GM21360 (cell line): ENCODE results near the gene ZMYND10.

Experiments
- ATAC-seq: cut with Tn5 transposase; IDR thresholded peaks from one replicate; pipeline ENCODE4 v1.9.1; 2021; ENCODE audit warnings: mild to moderate bottlenecking, moderate library complexity; ENCODE audit not compliant: unreplicated experiment

The ZMYND10 gene

DNA sequence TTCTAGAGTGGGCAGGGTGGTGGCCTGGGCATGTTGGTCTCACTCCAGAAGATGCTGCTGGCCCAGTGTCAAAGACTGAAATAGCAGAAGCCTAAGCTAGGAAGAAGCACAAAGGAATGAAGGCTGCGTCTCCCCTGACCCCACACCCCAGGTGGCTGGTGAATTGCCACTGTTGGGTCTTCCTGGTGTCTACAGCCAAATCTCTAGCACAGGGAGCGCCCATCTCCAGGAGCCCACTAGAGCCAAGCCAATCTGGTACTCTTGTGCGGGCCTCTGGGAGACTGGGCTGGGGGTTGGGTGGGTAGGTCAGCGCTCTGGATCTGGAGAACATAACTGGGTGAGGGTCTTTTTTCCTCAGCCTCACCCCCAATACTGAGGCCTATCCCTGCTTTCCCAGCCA is 18.4 kb downstream of the ZMYND10 start:
- no peak for ATAC-seq

DNA sequence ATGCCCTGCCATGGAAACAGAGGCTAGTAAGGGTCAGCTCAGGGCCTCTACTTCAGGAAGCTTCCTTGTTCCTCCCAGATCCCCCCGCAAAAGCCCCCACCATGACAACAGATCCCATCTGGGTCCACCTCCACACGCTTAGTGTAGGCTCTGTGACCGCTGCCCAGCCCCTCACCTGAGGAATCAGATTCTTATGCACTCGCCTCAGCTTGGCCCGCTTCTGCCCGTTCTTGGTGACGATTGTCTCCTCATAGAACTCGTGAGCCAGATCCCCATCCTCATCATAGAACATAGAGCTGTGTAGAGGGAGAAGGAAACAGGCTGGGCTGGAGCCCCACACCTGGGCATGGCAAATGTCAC is 19.4 kb downstream of the ZMYND10 start:
- no peak for ATAC-seq

DNA sequence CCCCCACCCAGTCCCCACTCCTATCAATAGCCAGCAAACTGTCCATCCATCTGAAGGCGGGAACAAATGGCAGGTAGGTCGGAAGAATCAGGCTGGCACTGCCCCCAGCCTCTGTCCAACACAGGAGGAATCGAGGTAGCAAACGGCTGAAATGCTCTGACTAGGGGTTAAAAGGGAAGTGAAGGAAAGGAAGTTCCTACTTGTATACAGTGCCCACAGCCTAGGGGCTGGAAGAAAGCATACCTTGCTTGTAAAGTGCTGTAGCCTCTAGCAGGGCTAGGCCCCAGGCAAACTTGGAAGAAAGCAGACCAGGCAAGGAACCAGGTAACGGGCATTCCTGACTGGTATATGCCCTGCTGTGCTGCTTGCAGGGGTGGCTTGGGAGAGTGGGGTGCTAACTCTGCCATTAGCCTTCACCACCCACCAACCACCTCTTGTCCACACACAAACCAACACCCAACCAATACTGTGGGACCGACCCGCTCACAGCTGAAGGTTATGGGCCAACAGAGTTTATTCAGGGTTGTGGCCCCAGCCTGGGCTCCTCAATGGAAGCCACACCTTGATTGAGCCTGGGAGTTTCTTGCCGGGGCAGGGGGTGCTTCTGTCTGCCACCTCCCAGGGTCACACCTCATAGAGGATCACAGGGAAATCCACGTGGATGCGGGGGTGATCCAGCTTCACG is 19.9 kb downstream of the ZMYND10 start:
- no peak for ATAC-seq

DNA sequence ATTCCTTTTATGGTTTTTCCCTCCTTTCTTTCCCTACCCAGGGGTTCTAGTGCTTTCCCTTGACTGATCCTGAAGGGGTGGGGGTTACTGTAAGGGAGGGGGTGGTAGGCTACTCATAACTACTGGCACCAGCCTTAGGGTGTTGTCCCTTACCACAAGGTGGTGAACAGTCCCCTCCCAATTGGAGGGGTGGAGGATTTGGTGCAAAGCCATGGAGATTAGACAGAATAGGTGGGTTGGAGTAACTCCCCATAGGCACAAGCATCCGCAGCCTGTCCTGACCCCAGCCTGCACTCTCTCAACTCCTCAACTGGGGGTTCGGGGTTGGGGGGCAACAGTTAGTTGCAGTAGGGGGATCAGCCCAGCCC is 20.4 kb downstream of the ZMYND10 start:
- no peak for ATAC-seq

DNA sequence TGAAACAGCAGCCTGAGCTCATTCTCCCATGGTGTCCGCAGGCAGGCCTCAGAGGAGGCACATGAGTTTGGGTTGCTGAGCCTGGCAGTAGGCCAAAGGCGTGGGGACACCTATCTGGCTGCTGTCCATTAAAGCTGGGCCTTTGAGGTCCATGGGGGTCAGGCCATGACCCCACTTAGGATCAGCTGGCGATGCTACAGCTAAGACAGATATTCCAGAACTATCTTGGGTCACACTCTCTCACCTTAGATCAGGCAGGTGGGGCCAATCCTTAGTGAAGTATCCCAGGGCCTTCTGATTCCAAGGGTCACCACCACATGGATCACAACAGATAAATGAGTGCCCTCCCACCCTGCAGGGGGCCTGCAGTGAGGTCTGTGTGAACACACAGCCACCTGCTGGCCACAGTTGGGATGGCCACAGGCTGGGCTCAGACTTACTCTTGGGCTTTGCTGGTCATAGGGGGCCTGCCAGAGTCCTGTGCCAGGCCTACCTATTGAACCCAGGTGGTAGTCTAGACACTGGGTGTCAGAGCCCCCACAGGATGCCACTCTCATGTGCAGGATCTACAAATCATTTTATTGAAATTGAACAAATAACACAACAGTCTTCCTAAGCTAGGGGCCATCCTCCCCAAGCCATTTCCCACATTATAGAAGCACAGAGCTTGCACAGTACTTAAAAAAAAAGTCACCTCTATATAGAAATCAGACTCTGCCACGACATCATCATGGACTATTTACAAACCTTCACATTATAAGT is 21.0 kb downstream of the ZMYND10 start:
- no peak for ATAC-seq

DNA sequence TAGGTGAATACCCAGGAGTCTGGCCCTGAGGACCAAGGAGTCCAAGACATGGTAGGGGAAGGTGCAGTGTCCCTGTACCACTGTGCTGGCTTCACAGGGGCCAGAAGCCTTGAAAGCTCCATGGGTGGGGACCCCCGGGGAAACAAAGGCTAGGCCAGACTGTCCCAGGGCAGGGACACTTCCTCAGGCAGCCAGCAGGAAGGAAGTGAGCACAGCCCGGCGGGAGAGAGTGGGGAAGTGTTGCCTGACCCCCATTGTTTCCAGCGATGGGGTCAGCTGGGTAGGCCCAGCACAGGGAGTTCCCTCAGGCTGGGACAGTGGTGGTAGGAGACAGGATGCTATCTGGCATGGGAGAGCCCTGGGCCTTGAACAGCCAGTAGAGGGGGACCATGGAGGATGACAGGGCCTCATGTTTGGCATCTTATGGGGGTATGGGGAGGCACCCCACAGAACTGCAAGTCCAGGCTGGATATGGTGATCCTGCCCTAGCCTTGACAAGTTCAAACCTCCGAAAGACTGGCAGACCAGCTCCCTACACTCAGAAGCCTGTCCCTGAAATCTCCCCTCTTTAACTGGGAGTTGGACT is 21.8 kb downstream of the ZMYND10 start:
- ATAC-seq, result no peak

DNA sequence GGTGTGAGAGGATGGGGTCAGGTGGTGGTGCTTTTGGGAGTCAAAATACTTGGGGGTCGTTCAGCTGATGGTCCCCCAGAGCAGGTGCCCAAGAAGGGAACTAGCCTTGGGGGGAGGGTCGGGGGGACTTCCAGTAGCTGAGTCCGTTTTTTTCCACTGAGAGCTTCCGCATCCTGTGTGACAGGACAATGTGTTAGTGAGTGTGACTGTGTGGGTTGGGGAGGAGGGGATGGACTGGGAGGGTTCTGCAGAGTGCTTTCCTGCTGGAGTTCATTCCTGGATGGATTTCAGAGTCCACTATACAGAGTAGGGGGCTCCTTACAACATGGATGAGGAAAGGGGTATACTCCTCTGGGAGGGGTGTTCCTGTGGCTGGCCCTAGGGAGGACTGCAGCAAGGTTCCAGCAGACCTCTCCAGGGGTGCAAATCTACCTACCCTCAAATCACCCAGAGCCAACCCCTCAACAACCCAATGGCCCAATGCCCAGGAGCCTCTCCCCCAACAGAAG is 22.4 kb downstream of the ZMYND10 start:
- ATAC-seq, result no peak

DNA sequence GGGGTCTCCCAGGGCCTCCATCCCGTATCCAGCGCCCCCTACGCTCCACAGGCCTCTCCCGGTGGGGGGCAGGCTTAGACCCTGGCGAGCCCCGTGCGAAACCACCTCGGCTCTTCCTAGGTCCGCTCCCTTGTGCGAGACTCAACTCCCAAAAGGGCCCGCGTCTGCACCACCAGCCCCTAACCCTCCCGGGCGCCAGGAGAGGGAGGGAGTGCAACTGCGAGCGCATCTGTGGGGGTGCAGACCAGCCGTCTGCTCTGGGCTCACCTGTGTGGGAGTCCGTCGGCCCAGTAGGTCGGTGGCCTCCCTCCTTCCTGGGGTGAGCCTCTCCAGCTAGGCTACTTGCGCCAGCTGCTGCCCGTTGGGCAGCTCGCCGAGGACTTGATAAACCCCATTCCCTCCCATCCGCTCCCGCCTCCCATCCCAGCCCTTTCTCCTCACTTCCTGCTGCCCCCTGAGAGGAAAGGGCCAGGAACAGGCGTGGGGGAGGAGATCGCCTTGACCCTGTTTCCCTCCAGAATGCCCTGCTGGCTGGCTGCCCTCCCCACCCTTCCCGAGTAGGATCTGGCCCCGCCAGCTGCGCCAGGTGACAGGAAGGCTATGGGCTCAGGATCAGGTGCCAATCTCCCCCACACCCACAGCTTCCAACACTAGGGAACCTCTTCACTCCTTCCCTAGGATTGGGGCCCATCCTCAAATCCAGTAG is 23.0 kb downstream of the ZMYND10 start, which contains the start of gene HYAL2:
HYAL2 (minus strand) TSS at position 360 of the 706 bp plus-strand sequence. CDS start 2,256 bp downstream, outside the sequence.
- no peak for ATAC-seq

DNA sequence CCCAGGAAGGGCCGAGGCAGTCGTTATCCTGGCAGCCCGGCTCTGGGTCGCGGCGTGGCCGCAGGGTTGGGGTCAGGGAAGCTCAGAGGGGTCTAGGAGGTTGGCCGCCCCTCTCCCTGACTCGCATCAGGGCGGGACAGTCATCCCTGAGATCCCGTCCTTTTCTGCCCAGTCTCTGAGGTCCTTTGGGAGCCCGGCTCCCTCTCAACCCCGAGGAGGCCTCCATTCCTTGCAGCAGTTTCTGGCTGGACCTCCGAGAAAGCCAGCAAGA is 23.5 kb downstream of the ZMYND10 start:
- ATAC-seq, result no peak

DNA sequence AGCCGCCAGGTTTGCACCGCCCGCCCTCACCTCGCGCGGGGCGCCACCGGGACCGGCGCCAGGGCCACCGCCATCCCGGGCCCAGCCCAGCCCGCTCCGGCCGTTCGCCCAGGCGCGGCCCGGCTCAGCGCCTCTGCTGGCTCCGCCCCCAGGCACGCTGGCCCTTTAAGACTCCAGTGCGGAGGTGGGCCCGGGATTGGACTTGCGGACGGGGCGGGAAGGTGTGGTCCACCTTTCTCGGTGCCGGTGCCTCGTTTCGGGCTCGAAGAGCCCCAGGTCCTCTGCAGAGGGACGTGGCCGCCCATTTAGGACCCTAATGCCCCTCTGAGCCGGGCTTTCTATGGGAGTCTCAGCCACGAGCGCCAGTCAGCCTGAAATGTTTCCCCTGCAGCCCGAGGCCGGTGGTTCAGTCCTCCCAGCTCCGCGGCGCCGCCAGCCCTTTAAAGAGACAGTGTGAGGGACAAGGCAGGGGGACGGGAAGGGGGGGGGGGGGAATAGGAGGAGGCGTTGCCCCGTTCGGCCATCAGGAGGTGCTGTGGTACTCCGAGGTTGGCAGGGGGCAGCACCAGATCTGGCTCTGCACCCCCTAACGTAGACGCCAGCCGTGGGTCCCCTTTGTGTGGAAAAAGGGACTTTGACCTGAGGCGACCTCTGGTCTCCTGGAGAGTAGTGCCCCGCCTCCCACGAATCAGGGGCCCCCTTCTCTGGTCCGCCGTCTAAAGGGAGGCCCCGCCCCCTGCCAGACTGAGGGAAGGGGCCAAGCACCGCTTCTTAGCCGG is 24.0 kb downstream of the ZMYND10 start:
- peak; percentile 61 for ATAC-seq

DNA sequence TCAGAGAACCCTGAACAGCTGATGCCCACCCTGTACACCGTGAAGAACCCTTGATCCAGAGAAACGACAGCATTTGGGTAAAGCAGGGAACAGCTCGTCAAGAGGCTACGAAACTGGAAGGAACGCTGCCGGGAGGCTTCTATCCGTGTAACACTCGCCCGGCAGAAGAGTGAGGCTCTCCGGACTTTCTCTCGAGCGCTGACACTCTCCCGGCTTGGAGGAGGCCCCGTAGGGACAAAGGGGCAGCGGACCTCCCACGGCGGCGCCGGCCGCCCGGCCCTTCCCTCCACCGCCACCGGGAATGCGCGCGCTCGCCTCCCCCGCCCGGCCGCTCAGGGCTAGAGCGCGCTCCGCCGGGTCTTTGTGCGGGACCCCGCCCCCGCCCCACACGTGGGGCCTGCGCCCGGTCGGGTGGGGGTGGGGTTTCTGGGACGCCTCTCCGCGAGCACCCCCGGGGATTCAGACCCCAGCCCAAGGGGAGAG is 24.6 kb downstream of the ZMYND10 start:
- peak; percentile 33 for ATAC-seq

DNA sequence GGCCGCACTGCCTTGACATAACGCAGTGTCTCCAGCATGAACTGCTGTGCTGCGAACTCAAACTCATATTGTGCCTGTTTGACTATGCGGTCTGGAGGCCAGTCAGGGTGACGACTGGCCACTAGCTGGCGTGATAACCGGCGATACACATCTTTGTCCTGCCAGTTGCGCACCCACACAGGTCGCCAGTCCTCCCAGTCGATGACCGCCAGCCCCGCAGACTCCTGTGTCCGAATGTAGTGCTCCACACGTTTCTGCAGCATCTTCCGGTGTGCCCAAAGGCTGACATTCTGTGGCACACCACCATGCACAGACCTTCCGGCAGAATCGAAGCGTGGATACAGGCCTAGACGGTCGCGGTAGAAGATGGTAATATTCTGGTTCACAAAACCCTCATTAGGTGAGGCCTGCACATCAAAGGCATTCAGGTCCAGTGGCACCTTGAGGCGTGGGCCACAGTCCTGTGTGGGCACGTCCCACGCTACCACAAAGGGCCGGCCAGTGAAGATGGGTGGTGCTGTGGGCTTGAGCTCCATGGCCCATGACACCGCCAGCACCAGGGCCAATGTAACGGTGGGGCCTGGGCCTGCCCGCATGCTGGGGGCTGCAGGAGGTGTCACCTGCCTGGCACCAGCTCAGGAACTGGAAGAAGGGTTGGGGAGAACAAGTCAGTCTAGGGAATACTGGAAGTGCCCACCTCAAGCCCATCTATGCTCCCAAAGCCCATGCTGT is 25.5 kb downstream of the ZMYND10 start:
- no peak for ATAC-seq

DNA sequence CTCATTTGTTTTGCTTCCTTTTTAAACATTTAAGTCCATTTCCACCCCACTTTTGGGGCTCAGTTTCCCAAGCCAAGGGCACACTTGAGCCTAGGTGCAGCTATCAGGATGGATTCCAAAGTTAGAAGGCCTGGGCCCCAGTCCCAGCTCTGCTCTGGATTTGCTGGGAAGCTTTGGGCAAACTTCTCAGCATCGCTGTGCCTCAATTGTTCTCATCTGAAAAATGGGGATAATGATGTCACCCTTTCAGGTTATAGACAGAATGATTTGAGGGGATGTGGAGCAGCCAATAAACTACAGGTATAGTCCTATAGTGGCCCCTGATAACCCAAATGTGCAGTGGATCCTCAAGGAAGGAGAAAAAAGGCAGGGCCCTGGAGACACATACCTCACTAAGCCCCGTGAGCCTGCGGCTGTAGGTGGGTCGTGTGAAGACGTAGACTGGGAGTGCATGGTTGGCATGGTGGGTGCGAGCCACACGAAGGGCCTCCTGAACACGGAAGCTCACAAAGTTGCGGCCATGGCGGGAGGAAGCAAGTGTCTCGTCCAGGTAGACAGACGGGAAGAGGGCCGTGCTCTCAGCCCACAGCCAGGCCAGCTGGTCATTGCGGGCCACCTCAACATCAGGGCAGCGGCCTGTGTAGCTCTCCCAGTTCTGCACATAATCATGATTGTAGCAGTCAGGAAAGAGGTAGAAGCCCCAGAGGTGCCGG is 26.2 kb downstream of the ZMYND10 start:
- no peak for ATAC-seq

DNA sequence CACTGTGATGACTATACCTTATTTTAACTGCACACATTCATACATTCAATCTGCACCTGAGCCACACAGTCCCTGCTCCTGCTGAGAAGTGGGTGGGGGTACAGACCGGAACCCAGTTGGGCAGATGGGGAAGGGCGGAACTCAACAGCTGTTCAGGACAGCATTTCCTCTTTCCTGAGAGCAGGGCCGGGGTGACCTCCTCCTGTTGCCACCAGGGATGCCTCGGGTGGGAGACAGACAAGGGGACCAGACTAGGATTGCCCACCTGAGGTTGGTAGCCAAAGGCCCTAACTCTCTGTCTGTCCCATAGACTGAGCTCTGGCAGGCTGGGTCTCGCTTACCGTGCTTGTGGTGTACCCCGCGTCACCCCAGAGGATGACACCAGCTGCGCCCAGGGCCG is 26.9 kb downstream of the ZMYND10 start:
- no peak for ATAC-seq

DNA sequence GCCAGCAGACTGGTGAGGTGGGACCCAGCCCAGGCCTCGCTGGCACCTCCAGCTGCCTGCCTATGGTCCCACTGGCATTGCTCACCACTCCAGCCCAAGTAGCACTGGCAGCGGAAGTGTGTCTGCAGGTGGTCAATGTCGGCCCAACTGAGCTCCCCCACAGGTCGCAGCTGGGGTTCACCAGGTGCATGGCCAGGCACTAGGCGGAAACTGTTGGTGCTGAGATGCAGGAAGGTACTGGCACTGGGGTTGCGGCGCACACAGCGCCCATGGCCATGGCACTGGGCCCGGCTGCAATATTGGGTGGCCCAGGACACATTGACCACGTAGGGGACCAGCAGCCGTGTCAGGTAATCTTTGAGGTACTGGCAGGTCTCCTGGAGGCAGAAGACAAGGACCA is 27.4 kb downstream of the ZMYND10 start:
- ATAC-seq, result no peak

DNA sequence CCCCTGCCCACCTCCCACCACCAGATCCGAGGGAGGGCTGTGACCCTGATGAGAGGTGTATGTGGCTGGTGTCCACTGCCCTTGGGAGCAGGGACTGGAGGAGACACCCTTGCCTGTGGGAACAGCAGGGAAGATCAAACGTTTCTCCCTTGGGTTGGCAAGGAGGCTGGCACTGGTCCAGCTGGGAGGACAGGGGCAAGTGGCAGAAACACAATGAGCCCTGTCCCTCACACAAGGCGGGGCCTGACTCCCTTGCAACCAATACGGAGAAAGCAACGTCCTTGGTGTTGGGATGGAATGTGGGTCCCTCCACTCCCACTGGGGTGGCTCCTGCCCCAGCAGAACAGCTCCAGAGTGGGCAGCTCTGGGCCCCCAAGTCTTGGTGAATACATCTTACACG is 28.2 kb downstream of the ZMYND10 start:
- ATAC-seq, result no peak

DNA sequence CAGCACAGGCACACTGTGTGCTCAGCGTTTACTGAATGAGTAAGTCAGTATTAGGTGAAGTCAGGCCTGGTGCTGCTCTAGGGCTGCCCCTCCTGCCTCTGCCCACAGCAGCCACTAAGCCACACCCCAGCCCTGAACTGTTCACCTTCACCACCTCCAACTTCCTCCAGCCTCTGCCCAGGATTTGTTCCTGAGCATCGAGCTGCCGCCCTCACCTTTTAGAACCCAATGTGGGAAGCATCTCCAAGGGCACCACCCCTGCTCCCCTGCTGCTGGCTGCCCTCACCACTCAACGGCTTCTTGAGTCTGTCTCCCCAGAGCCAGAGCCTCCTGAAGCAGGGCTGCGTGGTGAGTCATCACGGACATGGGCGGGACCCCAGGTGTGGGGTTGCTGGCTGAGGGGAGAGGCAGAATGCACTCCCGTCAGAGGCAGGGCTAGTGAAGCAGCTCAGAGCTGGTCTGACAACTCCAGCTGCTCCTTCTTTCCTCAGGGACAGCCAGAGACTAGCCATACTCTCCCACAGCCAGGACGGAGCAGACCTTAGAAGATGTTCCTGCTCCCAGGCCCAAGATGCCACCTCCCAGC is 28.8 kb downstream of the ZMYND10 start:
- no peak for ATAC-seq

DNA sequence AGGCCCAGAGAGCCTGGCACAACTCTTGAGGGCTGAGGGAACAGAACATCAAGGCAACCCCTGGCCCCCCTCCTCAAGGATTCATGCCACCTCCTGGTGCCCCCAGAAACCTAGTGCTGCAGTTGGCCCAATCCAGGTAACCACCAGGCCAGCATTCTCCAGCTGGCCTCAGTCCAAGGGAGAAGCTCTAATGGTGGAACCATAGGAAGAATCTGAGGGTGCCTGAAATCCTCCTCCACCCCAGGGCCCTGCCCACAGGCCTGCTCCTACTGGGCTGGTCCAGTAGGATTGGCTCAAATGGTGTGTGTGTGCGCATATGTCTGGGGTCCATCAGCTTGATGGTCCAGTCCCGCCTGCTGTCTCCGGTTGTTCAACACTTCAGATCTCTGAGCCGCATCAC is 30.7 kb downstream of the ZMYND10 start:
- no peak for ATAC-seq

DNA sequence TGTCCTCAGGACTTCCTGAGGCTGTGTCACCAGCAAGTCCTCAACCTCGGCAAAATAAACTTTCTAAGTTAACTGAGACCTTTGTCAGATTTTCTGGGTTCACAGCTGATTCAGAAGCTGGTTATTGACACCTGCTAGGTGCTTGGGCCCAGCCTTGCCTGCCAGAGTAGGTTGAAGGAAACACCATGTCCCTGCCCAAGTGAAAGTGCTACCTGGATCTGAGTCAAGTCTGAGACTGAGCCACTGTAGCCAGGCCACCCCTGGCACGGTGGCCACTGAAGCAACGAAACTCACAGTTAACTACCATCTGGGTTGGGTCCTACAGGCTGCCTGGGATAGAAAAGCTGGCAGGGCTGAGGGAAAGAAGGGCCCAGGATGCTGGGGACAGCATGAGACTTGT is 31.2 kb downstream of the ZMYND10 start:
- ATAC-seq, result no peak
